Astrocyte of the spinal cord (primary cell): ENCODE data around the gene TEAD3.
"Not testable (repeated sequence)": the region's sequence is repeated elsewhere in the genome, so short reads cannot be mapped to it uniquely, and the experiment has no call there.

Experiments used
- DNase-seq: peaks from one replicate; pipeline ENCODE4 v3.0.0; 2011; ENCODE audit warnings: low read depth, low spot score
- H3K4me3 ChIP-seq: 2 replicates; pipeline ENCODE4 v1.5.1; 2011; ENCODE audit warnings: low read depth, mild to moderate bottlenecking, low read length, moderate library complexity
- in situ Hi-C: cut with HindIII; loops from 2 replicates; pipeline ENCODE4 v1.10.0; 2017; ENCODE audit warnings: low sequenced_read_pairs
- TF ChIP-seq, protein P1 (sequence below): IDR thresholded peaks from 2 replicates; pipeline ENCODE4 v1.5.1; 2012; ENCODE audit warnings: low read depth, mild to moderate bottlenecking, low read length, inconsistent platforms

TEAD3 gene

DNA sequence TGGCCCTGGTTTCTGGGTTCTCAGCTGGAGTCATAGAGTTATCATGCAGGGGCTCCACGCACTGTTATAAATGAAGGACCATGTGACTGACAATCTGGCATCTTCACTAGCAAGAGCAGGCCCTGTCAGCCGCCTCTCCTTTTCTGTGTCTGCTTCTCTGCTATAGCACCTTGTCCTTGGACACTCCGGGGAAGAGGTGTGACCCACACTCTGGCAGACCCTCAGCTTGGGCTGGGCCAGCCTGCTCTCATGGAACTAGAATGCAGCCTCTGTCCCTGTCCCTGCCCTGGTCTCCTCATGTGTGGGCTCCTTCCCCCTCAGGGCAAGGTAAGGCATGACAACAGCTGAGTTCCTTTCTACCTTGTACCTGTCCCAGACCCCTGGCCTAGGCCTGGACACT lies 55.7 kb downstream of the TEAD3 start:
- TF ChIP-seq, protein P1, sequence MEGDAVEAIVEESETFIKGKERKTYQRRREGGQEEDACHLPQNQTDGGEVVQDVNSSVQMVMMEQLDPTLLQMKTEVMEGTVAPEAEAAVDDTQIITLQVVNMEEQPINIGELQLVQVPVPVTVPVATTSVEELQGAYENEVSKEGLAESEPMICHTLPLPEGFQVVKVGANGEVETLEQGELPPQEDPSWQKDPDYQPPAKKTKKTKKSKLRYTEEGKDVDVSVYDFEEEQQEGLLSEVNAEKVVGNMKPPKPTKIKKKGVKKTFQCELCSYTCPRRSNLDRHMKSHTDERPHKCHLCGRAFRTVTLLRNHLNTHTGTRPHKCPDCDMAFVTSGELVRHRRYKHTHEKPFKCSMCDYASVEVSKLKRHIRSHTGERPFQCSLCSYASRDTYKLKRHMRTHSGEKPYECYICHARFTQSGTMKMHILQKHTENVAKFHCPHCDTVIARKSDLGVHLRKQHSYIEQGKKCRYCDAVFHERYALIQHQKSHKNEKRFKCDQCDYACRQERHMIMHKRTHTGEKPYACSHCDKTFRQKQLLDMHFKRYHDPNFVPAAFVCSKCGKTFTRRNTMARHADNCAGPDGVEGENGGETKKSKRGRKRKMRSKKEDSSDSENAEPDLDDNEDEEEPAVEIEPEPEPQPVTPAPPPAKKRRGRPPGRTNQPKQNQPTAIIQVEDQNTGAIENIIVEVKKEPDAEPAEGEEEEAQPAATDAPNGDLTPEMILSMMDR = no peak
- in situ Hi-C loops = no loop called here
- DNase-seq = no peak
- H3K4me3 ChIP-seq = no peak overlapping the region

DNA sequence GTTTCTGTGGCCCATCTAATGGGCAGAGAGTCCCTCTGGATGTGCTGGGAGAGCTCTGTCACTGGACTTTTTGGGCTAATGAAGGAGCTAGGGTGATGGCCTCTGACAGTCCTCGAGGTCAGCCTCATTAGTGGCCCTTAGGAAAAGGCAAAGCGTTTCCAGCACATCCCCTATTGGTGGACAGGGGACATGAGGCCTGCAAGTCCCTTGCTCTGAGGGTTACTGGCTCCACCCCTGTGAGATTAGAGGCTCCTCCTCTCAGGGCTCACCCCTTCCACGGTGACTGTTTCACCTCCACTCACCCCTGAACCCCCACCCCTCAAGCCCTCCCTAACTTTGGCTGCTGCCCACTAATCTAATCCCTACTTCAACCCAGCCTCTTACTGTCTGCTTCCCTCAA lies 57.6 kb downstream of the TEAD3 start:
- H3K4me3 ChIP-seq = no peak overlapping the region
- in situ Hi-C loops = no loop called here
- TF ChIP-seq, protein P1 = no peak
- DNase-seq = no peak

DNA sequence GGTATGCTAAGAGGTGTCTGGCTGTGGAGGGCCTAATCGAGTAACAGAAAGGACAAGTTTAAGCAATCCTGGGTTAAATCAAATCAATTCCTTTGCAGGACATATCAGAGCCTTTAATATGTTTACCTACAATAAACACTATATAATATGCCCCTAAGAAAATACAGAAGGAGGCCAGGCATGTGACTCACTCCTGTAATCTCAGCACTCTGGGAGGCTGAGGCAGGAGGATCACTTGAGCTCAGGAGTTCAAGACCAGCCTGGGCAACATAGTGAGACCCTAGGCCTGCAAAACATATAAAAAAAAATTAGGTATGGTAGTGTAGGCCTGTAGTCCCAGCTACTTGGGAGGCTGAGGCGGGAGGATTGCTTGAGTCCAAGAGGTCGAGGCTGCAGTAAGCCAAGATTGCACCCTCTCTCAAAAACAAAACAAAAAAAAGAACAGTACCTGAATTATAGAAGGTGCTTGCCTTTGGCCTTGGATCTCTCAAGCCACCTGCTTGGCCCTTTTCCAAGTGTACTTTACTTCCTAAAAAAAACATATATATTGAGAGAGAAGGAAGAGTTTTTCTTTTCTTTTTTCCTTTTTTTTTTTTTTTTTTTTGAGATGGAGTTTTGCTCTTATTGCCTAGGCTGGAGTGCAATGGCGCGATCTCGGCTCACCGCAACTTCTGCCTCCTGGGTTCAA lies 58.4 kb downstream of the TEAD3 start:
- DNase-seq, in situ Hi-C loops: not testable (repeated sequence)

DNA sequence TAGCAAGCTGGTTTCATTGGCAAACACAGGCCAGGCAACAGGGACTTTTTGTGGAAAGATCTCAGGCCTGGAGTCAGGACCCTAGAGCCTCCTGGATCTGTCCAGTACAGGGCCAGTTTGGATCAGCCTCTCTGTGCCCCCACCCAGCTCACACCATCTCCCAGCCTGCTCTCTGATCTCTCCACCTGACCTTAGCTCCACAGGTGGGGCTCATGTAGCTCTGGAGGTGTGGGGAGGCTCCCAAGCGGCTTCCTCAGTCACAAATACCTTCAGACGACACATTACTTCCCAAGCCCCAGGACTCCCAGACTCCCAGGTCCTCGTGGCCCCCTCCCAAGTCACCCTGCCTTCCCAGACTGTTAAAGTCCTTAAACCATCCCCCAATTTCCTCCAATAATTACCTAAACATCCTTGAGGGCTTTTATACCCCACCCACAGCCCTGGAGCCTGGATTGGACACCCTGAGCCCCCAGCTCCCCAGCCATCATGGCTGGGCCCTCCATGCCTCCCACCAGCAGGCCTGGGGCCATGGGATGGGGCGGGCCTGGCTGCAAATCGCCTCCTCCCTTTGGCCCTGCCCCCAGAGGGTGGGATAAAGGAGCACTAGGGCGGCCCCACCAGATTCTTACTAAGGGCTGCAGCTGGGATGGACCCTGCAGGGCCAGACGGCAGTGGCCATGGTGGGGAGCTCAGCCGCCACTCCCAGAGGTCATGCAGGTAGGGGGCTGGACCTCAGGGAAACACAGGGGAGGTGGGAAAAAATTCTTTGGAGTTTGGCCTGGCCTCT lies 60.6 kb downstream of the TEAD3 start:
- TF ChIP-seq, protein P1 = no peak
- H3K4me3 ChIP-seq = no peak overlapping the region
- DNase-seq = no peak
- in situ Hi-C loops = no loop called here

More for the DNA sequence above, 58.4 kb downstream of the TEAD3 start:
- H3K4me3 ChIP-seq = not testable (repeated sequence)

DNA sequence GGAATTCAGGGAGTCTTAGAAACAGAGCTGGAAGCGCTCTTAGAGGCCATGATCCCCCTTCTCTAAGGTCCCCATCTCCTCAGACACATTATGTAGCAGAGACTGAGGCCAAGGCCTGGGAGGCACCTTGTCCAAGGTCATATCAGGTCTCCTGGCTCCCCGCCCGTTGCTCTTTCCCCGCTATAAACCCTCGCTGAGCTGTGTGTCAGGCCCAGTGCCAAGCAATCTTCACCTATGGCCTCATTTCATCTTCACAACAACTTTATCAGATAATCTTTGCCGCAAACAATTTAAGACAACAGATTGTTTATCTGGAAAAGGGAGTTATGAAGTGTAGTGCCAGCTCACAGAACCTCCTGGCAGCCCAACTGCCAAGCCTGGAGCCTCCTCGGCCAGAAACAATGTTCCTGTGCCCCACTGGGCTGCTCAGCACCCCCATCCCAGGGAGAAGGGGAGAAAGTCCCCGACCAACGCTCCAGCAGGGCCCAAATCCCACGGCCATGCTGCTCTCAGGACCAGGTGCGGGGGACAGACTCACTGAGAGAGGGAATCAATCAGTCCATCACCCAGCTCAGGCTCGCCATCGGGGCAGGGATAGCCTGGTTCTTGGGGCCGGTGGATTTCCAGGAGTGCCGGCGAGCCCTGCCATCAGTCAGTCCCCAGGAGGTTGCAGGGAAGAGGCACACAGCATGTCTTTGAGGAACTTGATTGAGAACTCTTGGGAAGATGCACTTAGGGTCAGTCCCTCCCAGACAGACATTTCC lies 61.6 kb downstream of the TEAD3 start:
- in situ Hi-C loops = no loop called here
- DNase-seq = no peak
- H3K4me3 ChIP-seq = no peak overlapping the region
- TF ChIP-seq, protein P1 = no peak

DNA sequence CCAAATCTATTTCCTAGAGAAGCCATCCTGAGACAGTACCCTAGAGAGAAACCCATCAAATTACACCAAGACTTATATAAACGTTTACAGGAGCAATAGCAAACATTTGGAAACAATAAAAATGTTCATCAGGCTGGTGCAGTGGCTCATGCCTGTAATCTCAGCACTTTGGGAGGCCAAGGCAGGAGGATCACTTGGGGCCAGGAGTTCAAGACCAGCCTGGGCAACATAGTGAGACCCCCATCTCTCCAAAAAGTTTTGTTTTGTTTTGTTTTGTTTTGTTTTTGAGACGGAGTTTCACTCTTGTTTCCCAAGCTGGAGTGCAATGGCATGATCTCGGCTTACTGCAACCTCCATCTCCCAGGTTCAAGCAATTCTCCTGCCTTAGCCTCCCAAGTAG lies 64.2 kb downstream of the TEAD3 start:
- DNase-seq, in situ Hi-C loops, H3K4me3 ChIP-seq: not testable (repeated sequence)

DNA sequence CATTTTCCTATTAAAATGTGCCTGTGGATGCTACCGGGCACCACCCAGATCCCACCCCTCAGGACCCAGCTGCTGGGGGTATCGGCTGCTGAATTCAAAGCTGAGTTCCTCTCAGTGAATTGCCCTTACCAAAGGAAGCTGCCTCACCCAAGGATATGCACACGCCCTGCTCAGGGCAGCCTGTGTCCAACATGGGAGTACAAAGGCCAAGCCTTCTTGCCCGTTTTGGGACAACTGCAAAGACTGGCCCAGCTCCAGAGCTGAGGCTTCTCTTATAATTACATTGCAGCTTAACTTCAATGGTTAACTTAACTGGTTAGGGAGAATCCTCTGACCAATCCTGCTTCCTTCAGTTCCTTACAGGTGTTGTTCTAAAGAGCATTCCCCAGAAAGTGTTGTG lies 64.6 kb downstream of the TEAD3 start:
- no peak for DNase-seq
- in situ Hi-C loops = no loop called here
- TF ChIP-seq, protein P1 = no peak
- H3K4me3 ChIP-seq = no peak overlapping the region
